Activated naive CD8-positive, alpha-beta T cell treated with anti-CD3 and anti-CD28 coated beads for 36 hours (primary cell): ENCODE results near the gene TMEM107. TPM values are rescaled to one million over a fixed set of nuclear protein-coding genes. Genes with fewer than 3 reads are reported as not detected.
A peak's percentile ranks its signal among the peaks of the same experiment; 100 is the strongest.

ENCODE experiments used
- DNase-seq: peaks from one replicate; pipeline ENCODE4 v3.0.0; 2021
- H3K27ac Mint-ChIP-seq: one replicate; pipeline ENCODE4 v1.8.0; 2022; ENCODE audit warnings: mild to moderate bottlenecking, moderate library complexity, mixed read lengths
- H3K27me3 Mint-ChIP-seq: one replicate; pipeline ENCODE4 v1.8.0; 2022; ENCODE audit warnings: mild to moderate bottlenecking, mixed read lengths
- H3K36me3 Mint-ChIP-seq: one replicate; pipeline ENCODE4 v1.8.0; 2021; ENCODE audit warnings: mild to moderate bottlenecking, mixed read lengths
- H3K4me1 Mint-ChIP-seq: one replicate; pipeline ENCODE4 v1.8.0; 2021; ENCODE audit warnings: mixed read lengths
- H3K4me3 Mint-ChIP-seq: one replicate; pipeline ENCODE4 v1.8.0; 2022; ENCODE audit warnings: mild to moderate bottlenecking, moderate library complexity, mixed read lengths
- H3K9me3 Mint-ChIP-seq: one replicate; pipeline ENCODE4 v1.8.0; 2022; ENCODE audit warnings: mixed read lengths
- total RNA-seq, 2 experiments: library from RNA; stranded (reverse); gene quantifications; one replicate each; pipeline ENCODE4 v1.2.3, GENCODE V29; 2021

Gene TMEM107
- total RNA-seq, 2 experiments from 2014 or later, result 26.0 to 26.3 TPM

DNA sequence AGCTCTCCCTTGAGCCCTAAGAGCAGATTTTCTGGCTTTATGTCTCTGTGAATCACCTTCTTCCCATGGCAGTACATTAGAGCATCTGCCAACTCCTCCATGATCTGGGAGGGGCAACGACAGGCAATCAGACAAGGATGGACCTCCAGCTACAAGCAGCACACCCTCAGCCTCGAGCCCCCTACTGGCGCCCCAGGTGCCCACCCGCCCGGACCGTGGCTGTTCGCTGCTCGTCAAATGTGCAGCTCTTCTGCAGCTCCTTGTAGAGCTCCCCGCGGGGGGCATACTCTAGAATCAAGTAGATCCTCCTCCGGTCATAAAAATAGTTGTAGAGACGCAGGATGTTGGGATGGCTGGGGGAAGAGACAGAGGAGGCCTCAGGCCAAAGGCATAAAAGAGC, 30.4 kb upstream of the TMEM107 start:
- no peak overlapping the region for H3K27ac Mint-ChIP-seq

DNA sequence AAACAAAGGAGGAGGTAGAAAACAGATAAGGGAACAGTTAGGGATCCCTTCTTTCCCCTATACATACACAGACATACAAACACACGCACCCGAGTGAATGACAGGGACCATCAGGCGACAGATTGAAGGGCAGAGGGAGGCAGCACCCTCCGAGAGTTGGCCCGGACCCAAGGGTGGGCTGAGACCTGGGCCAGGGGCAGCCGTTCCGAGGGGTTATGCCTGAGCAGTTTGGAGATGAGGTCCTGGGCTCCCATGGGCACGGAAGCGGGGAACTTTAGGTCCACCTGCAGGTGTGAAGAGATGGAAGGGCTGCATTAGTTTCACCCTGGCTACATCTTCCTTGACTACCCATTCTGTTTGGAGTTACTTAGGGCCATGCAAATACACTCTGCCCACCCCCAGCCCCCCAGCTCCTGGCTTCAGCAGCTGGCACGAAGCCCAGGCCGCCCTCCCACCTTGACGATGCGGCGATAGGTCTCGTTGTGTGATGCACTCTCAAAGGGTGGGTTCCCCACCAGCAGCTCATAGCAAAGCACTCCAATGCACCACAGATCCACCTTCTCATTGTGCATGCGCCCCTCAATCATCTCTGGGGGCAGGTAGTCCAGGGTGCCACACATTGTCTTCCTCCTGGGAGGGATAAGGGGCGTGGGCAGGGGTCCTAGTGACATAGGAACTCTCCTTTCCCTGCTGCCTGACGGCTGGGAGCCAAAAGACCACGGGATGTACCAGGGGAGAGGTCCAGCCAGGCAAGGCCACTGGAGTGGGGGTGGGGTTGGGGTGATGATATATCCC, 28.8 kb upstream of the TMEM107 start:
- H3K36me3 Mint-ChIP-seq, result peaks cover 70% of the 10 kb centered on the region
- peaks cover 3% of the 10 kb centered on the region for H3K27me3 Mint-ChIP-seq
- DNase-seq, result no peak
- H3K9me3 Mint-ChIP-seq, result peaks cover 2% of the 10 kb centered on the region
- peaks cover 14% of the 10 kb centered on the region for H3K4me1 Mint-ChIP-seq
- H3K4me3 Mint-ChIP-seq, result peak overlapping the region; percentile 10
- H3K27ac Mint-ChIP-seq, result peak overlapping the region; percentile 26

More for the DNA sequence above, 30.4 kb upstream of the TMEM107 start:
- Mint-ChIP-seq H3K27me3 (no peaks in the 10 kb centered on the region), H3K4me3 (no peak overlapping the region), H3K36me3 (peaks cover 60% of the 10 kb centered on the region), H3K4me1 (peaks cover 14% of the 10 kb centered on the region), H3K9me3 (no peaks in the 10 kb centered on the region)
- no peak for DNase-seq

- DNase-seq, result peak; percentile 59
- no peaks in the 10 kb centered on the region for H3K9me3 Mint-ChIP-seq
Observed at GRCh38 chr17:8192070-8192815, 16.1 kb upstream of the TMEM107 start.

DNA sequence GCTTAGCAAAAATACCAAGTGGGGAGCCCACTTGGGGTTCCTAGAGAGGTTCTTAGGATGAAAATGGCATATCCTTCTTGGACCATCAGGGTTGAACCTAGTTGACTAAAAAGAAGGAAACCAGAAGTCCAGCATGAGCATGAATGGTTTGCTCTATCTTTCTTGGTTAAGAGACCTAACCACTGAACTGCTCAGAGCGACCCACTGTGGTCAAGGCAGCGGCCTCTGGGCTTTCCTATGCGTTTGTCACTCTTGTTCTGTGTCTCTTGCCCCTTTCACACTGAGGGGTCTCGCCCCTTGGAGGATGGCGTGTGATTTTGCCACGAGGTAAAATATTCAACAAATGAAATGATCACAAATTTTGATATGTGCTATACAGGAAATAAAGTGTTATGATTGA, 14.3 kb upstream of the TMEM107 start:
- Mint-ChIP-seq H3K27ac (peak overlapping the region; percentile 90), H3K36me3 (no peaks in the 10 kb centered on the region), H3K4me3 (no peak overlapping the region), H3K9me3 (no peaks in the 10 kb centered on the region), H3K4me1 (peaks cover 10% of the 10 kb centered on the region), H3K27me3 (no peaks in the 10 kb centered on the region)
- no peak for DNase-seq

More at GRCh38 chr17:8192070-8192815, 16.1 kb upstream of the TMEM107 start:
- Mint-ChIP-seq H3K36me3 (no peaks in the 10 kb centered on the region), H3K4me1 (peaks cover 14% of the 10 kb centered on the region), H3K27ac (no peak overlapping the region), H3K27me3 (no peaks in the 10 kb centered on the region), H3K4me3 (no peak overlapping the region)

GRCh38 chr17:8189711-8190477, 13.7 kb upstream of the TMEM107 start, which contains the start of gene BORCS6:
TSS of gene BORCS6 (minus strand) at chr17:8190180. CDS start at chr17:8190140, 40 bp downstream.
- peak within 1 kb of the TSS; percentile 90 for H3K27ac Mint-ChIP-seq
- no peaks in the 10 kb centered on the region for H3K9me3 Mint-ChIP-seq
- H3K36me3 Mint-ChIP-seq, result no peaks in the 10 kb centered on the region
- peaks cover 10% of the 10 kb centered on the region for H3K4me1 Mint-ChIP-seq
- DNase-seq, result peak; percentile 94
- no peak within 1 kb of the TSS for H3K4me3 Mint-ChIP-seq
- H3K27me3 Mint-ChIP-seq, result no peaks in the 10 kb centered on the region

- Mint-ChIP-seq H3K27me3 (no peaks in the 10 kb centered on the region), H3K36me3 (no peaks in the 10 kb centered on the region), H3K27ac (peak overlapping the region; percentile 90), H3K4me1 (peaks cover 10% of the 10 kb centered on the region), H3K9me3 (no peaks in the 10 kb centered on the region), H3K4me3 (no peak overlapping the region)
- DNase-seq, result peak; percentile 43
Observed at GRCh38 chr17:8189041-8189710, 13.0 kb upstream of the TMEM107 start.

- DNase-seq, result no peak
- Mint-ChIP-seq H3K9me3 (no peaks in the 10 kb centered on the region), H3K4me1 (peaks cover 10% of the 10 kb centered on the region), H3K27ac (no peak overlapping the region), H3K36me3 (no peaks in the 10 kb centered on the region), H3K27me3 (no peaks in the 10 kb centered on the region), H3K4me3 (no peak overlapping the region)
Observed at GRCh38 chr17:8188263-8188839, 12.2 kb upstream of the TMEM107 start.

- Mint-ChIP-seq H3K4me1 (peaks cover 10% of the 10 kb centered on the region), H3K4me3 (no peak overlapping the region), H3K27ac (no peak overlapping the region), H3K27me3 (no peaks in the 10 kb centered on the region), H3K36me3 (no peaks in the 10 kb centered on the region), H3K9me3 (no peaks in the 10 kb centered on the region)
- peak; percentile 87 for DNase-seq
Observed at GRCh38 chr17:8187517-8188262, 11.5 kb upstream of the TMEM107 start.

DNA sequence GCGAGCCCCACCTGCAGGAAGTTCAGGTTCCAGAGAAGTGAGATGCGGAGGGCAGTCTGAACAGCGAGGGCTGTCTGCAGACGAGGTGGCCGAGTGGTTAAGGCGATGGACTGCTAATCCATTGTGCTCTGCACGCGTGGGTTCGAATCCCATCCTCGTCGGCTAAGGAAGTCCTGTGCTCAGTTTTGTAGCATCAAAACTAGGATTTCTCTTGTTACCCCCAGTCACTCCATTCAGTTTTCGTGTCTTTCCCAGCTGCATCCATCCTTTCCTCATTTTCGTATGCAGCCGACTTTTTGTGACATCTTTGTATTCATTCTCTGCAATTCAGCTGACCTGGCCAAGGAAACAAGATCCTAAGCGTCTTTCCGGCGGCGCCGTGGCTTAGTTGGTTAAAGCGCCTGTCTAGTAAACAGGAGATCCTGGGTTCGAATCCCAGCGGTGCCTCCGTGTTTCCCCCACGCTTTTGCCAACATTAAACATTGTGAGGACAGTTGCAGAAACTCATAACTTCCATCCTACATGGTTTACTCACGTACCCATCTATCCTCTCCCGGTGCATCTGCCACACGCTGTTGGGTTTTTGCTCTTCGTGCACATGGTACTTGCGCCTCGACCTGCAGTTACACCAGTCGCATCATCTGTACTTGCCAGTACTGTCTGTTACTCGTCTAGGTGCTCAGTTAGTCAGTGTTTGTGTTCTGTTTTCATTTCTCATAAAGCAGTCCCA, 10.8 kb upstream of the TMEM107 start:
- Mint-ChIP-seq H3K36me3 (no peaks in the 10 kb centered on the region), H3K27ac (no peak overlapping the region), H3K9me3 (no peaks in the 10 kb centered on the region), H3K27me3 (no peaks in the 10 kb centered on the region), H3K4me1 (peaks cover 11% of the 10 kb centered on the region), H3K4me3 (no peak overlapping the region)
- DNase-seq, result peak; percentile 93

GRCh38 chr17:8186446-8186786, 10.2 kb upstream of the TMEM107 start:
- H3K36me3 Mint-ChIP-seq, result no peaks in the 10 kb centered on the region
- H3K27ac Mint-ChIP-seq, result no peak overlapping the region
- no peak for DNase-seq
- H3K4me1 Mint-ChIP-seq, result peaks cover 12% of the 10 kb centered on the region
- no peaks in the 10 kb centered on the region for H3K9me3 Mint-ChIP-seq
- no peaks in the 10 kb centered on the region for H3K27me3 Mint-ChIP-seq
- no peak overlapping the region for H3K4me3 Mint-ChIP-seq

GRCh38 chr17:8185582-8186445, 9.6 kb upstream of the TMEM107 start:
- H3K27ac Mint-ChIP-seq, result no peak overlapping the region
- no peak overlapping the region for H3K4me3 Mint-ChIP-seq
- H3K9me3 Mint-ChIP-seq, result no peaks in the 10 kb centered on the region

DNA sequence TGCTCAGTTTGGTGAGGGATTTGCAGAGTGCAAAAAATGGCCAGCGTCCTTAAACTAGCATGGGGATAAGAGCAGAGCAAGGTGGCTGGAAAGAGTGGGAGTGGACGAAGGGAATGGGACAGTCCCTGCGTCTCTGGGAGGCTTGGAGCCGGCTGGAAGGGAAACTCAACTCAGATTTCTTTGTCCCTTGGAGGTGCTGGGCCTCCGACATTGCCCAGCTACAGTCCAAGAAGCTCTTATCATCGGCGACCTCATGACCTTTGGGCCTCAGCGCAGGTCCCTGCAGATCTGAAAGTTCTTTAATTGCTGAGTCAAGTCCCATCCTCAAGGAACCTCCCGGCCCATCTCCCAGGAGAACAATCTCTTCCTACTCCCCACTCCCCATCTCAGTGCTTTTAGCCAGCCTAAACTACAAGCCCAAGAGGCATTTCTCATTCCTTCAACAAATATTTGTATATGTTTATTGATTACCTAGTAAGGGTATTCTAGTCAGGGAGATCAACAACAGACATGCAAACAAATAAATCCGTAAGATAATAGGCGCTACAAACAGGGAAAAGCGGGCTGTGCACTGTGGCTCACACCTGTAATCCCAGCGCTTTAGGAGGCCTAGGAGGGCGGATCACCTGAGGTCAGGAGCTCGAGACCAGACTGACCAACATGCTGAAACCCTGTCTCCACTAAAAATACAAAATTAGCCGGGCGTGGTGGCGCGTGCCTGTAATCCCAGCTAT, 985 bp upstream of the TMEM107 start:
- H3K9me3 Mint-ChIP-seq, result no peaks in the 10 kb centered on the region
- peaks cover 34% of the 10 kb centered on the region for H3K4me1 Mint-ChIP-seq
- H3K4me3 Mint-ChIP-seq, result peak overlapping the region; percentile 95
- no peak for DNase-seq
- H3K27me3 Mint-ChIP-seq, result peaks cover 4% of the 10 kb centered on the region
- no peaks in the 10 kb centered on the region for H3K36me3 Mint-ChIP-seq
- peak overlapping the region; percentile 90 for H3K27ac Mint-ChIP-seq

More at GRCh38 chr17:8185582-8186445, 9.6 kb upstream of the TMEM107 start:
- Mint-ChIP-seq H3K27me3 (no peaks in the 10 kb centered on the region), H3K36me3 (no peaks in the 10 kb centered on the region), H3K4me1 (peaks cover 11% of the 10 kb centered on the region)
- DNase-seq, result peak; percentile 87
